Liver (tissue), 3 donors: ENCODE data around the gene NR5A1.

Source experiments
- CTCF ChIP-seq: fragments of 150-350 bp; IDR thresholded peaks from 2 replicates; pipeline ENCODE4 v1.5.1; 2017; ENCODE audit warnings: improper control_type of control experiment, low read depth, low read length; ENCODE audit not compliant: missing input control
- EGR1 ChIP-seq, 2 donors: IDR thresholded peaks; 2 replicates each; pipeline ENCODE4 v1.6.1; 2016 to 2018; ENCODE audit warnings: antibody characterized with exemption in 2 of 2, low read depth in 2 of 2
- GABPA ChIP-seq, 2 donors: IDR thresholded peaks in 1 of 2; conservative IDR thresholded peaks in 1 of 2; 2 replicates each; pipeline ENCODE4 v1.6.1; 2016; ENCODE audit warnings: antibody characterized with exemption in 2 of 2, mild to moderate bottlenecking in 1 of 2, moderate library complexity in 1 of 2
- HNF4G ChIP-seq: IDR thresholded peaks from 2 replicates; pipeline ENCODE4 v1.6.1; 2016; ENCODE audit warnings: antibody characterized with exemption
- JUND ChIP-seq, 2 donors: IDR thresholded peaks; 2 replicates each; pipeline ENCODE4 v1.6.1; 2016; ENCODE audit warnings: antibody characterized with exemption in 2 of 2
- MAX ChIP-seq: IDR thresholded peaks from 2 replicates; pipeline ENCODE4 v1.6.1; 2016; ENCODE audit warnings: antibody characterized with exemption
- NR2F2 ChIP-seq: IDR thresholded peaks from 2 replicates; pipeline ENCODE4 v1.6.1; 2016; ENCODE audit warnings: antibody characterized with exemption
- RAD21 ChIP-seq, 2 donors: IDR thresholded peaks; 2 replicates each; pipeline ENCODE4 v1.6.1; 2016; ENCODE audit warnings: antibody characterized with exemption in 2 of 2, mild to moderate bottlenecking in 2 of 2
- REST ChIP-seq: IDR thresholded peaks from 2 replicates; pipeline ENCODE4 v1.6.1; 2016; ENCODE audit warnings: antibody characterized with exemption, mild to moderate bottlenecking
- SP1 ChIP-seq: IDR thresholded peaks from 2 replicates; pipeline ENCODE4 v1.6.1; 2018; ENCODE audit warnings: antibody characterized with exemption, mild to moderate bottlenecking
- TAF1 ChIP-seq: conservative IDR thresholded peaks from 2 replicates; pipeline ENCODE4 v1.6.1; 2016; ENCODE audit warnings: antibody characterized with exemption, mild to moderate bottlenecking
- YY1 ChIP-seq: IDR thresholded peaks from 2 replicates; pipeline ENCODE4 v1.6.1; 2016; ENCODE audit warnings: antibody characterized with exemption, mild to moderate bottlenecking
- donor health status: healthy.
- donor health status: healthy.

GRCh38 chr9:124456341-124457078 lies 50.7 kb downstream of the NR5A1 start:
- no peak for TF ChIP-seq CTCF
- no peak for TF ChIP-seq NR2F2
- no peak for TF ChIP-seq JUND (IDR thresholded peaks at IDR 0.05)
- TF ChIP-seq REST: no peak
- TF ChIP-seq GABPA (IDR thresholded peaks at IDR 0.05 in 1 of 2, conservative IDR thresholded peaks at IDR 0.05 in 1 of 2): no peak
- no peak for TF ChIP-seq EGR1 (IDR thresholded peaks at IDR 0.05; ENCODE audit: low read depth in 2 of 2)
- TF ChIP-seq YY1: no peak
- no peak for TF ChIP-seq RAD21 (IDR thresholded peaks at IDR 0.05)
- TF ChIP-seq HNF4G: no peak
- TF ChIP-seq SP1: no peak
- no peak for TF ChIP-seq MAX
- TF ChIP-seq TAF1: no peak
